ENCODE results near the gene SYT14.
"Not testable (repeated sequence)": the region's sequence is repeated elsewhere in the genome, so short reads cannot be mapped to it uniquely, and the experiment has no call there.

SYT14 gene

DNA sequence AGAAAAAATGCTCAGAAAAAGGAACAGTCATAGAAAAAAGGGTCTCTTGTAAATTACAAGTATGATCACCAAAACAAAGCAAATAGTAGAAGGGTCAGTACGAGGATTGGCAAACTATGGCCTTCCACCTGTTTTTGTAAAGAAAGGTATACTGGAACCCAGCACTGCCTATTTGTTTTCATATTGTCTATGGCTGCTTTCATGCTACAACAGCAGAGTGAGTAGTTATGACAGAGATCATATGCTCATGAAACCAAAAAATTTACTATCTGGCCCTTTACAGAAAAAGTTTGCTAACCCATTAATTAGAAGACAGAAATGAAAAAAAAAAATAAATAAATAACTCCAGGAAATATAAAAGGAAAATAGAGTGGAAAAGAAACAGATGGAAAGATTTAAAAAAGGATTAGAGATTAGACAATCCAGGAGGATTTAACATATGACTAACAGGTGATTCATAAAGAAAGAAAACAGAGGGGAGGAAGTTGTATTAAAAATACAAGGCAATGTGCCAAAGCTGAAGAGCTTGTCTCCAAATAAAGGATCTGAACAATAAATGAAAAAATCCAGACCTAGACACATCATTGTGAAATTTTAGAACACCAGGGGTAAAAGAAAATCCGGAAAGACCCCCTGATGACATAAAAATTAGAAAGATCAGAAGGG, 186.0 kb downstream of the SYT14 start:
- no peak for DNase-seq

DNA sequence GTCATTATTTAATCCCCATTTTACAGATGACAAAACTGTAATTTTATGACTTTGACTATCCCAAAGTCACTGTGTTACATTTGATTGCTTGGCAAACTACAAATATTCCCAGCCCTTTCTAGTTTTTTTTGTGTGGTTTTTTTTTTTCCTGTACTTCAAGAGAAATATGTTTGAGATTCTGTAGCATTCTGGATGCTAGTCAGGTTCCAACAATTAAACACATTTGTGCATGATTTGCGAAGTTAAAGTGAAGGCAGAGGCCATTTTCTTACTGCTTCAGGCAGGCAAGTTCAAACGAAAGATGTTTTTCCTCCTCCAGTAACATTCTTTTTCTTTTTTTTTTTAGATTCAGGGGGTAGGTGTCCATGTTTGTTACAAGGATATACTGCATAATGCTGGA, 186.7 kb downstream of the SYT14 start:
- no peak for DNase-seq

DNA sequence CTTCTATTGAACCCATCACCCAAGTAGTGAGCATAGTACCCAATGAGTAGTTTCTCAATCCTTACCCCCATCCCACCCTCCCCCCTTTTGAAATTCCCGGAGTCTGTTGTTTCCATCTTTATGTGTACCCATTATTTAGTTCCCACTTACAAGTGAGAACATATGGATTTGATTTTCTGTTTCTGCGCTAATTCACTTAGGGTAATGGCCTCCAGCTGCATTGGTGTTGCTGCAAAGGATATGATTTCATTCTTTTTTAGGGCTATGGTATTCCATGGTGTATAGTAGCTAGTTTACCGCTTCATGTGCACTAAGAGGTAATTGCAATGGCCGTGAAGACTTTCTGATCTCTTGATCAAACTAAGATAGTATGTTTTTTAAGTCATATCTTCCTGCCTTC, 187.1 kb downstream of the SYT14 start:
- no peak for DNase-seq

DNA sequence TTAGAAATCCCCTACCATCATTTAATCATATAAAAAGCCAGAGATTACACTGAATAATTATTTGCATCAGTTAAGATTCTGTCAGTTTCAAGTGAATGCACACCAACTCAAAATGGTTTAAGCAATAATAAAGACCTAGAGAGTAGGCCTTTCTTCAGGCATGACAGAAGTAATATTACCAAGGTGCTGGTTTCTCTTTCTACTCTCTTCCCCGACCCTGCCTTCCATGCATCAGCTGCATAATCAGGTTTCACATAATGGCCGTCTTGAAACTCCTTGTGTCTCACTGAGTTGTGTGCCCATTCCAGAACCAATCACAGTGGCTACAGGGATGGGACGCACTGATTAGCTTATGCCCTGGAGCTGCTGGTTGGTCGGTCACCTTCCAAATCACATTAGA, 191.1 kb downstream of the SYT14 start:
- no peak for DNase-seq

GRCh38 chr1:210129759-210130158, 191.7 kb downstream of the SYT14 start:
- no peak for DNase-seq

DNA sequence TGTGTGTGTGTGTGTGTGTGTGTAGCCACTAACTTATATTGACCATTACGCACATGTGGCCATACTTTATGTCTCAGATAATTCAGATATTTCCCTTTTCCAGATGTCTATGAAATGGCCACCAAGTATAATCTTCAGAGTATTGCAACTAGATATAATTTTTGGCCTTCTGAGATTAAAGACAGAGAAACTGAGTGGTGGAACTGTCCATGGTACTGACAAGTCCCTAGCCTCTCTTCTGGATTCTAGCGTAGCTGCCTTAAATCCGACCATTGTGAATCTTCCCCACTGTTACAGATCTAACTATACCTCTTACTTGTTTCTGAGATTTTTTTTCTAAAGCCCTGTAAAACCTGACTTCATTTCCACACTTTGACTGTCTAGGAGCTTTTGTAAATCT, 194.6 kb downstream of the SYT14 start:
- DNase-seq: no peak

GRCh38 chr1:210143465-210144062, 205.5 kb downstream of the SYT14 start:
- DNase-seq: no peak

DNA sequence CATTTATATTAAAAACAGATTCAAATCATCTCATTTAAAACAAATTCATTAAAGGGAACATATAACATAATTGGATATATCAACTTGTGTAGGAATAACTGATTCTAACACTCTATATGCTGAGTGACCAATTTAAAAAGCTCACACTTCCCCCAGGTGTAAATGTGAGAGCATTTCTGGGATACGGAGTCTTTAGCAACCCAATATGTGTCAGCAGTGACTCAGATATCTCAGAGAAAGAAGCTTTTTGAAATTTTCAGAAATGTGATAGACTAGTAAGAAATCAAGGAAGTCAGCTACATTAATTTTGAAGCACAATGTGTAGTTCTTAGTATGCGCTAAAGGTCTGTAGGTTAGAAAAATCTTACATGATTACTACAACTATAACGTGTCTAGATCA, 206.7 kb downstream of the SYT14 start:
- no peak for DNase-seq

DNA sequence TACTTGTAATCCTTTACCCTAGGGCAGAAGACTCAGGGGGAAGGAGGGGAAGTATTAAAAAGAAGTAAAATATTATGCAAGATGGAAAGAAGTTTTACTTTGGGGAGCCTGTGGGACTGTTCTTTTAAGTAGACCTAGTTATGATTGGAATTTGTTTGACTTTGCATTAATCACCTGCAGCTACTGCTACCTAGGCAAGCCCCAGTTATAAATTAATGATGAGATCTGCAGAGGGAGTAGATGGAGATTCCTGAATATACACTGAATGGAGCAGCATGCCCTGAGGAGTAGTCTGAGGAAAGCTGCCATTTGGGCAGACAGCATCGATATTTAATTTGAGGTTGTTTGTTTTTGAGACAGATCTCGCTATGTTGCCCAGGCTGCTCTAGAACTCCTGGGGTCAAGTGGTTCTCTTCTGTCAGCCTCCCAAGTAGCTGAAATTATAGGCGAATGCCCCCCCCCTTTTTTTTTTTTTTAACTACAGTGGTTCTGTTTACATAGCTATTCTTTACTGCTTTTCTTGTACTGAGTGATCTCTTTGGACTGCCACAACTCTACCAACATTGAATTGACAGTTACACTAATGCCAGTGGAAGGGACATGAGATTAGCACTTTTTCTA, 213.1 kb downstream of the SYT14 start:
- no peak for DNase-seq

DNA sequence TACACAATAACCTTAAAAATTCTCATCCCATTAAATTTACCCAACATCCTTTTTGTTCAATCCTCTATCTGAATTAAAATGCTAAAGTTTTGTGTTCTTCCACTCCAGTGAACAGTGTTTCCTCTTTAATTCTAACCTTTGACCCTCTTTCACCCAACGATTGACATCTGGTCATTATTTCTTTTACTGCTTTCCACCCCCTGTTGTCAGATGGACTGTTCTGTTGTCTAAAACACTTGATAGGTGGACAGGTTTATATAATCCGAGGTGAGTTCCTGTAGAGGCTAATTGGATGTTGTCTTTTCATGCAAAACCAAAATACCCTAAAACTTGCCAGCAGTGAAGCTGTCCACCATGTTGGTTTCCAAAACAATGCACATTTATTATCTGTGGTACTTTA, 221.2 kb downstream of the SYT14 start:
- DNase-seq: no peak

GRCh38 chr1:210170220-210170619, 232.2 kb downstream of the SYT14 start:
- DNase-seq: no peak

DNA sequence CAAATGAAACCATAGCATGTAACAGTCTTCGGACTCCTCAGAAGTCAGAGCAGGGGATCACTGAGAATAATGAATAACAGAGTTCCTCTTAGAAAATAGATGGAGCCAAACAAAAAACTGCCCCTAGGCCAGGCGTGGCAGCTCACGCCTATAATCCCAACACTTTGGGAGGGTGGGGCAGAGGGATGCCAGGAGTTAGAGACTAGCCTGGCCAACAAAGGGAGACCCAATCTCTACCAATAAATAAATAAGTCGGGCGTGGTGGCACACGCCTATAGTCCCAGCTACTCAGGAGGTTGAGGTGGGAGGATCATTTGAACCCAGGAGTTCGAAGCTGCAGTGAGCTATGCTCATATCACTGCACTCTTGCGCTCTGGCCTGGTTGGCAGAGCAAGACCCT, 236.1 kb downstream of the SYT14 start:
- DNase-seq: no peak

DNA sequence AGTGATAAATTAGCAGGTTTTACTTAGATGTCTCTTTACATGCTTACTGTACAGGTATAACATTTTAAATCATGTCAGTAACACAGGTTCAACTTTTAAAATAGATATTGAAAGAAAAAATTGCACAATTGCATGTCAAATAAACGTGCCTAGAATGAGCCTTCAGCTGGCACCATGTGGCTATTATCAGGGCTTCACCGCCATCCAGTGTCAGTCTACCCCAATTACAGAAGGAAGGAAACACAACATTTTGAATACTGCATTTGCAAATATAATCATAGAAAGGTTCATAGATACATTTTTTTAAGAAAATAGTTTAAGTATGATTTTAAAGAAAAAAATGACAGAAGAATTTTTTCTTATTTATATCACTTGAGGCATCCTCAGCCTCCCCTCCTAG, 247.0 kb downstream of the SYT14 start:
- no peak for DNase-seq

- DNase-seq: not testable (repeated sequence)
Observed at GRCh38 chr1:210187849-210188606, 250.0 kb downstream of the SYT14 start.

GRCh38 chr1:210189426-210189825, 251.4 kb downstream of the SYT14 start:
- no peak for DNase-seq

- no peak for DNase-seq
Observed at GRCh38 chr1:210195635-210196160, 257.7 kb downstream of the SYT14 start.

DNA sequence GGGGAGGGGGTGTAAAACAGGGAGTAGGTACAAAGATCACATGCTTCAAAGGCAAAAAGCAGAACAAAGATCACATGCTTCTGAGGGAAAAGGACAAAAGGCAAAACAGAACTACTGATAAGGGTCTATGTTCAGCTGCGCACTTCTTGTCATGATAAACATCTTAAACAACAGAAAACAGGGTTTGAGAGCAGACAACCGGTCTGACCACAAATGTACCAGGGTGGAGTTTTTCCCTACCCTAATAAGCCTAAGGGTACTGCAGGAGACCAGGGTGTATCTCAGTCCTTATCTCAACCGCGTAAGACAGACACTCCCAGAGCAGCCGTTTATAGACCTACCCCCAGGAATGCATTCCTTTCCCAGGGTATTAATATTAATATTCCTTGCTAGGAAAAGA, 258.2 kb downstream of the SYT14 start:
- not testable (repeated sequence) for DNase-seq

- DNase-seq: no peak
Observed at GRCh38 chr1:210198840-210199239, 260.8 kb downstream of the SYT14 start.

- no peak for DNase-seq
Observed at GRCh38 chr1:210200124-210200736, 262.2 kb downstream of the SYT14 start.

DNA sequence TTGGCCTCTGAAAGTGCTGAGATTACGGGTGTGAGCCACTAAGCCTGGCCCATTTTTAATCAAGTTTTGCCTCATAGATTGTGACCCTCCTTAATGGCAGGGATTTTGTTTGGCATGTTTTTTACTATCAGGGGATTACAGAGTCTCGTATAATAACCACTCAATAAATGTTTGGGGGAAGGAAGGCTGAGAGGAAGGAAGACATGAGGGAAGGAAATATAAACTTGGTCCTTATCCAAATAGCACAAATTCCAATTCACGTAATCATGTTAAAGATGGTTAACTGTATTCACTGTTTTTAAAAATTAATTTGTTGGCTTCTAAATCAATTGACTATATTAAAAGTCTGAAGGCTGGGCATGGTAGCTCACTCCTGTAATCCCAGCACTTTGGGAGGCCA, 263.7 kb downstream of the SYT14 start:
- DNase-seq: no peak

DNA sequence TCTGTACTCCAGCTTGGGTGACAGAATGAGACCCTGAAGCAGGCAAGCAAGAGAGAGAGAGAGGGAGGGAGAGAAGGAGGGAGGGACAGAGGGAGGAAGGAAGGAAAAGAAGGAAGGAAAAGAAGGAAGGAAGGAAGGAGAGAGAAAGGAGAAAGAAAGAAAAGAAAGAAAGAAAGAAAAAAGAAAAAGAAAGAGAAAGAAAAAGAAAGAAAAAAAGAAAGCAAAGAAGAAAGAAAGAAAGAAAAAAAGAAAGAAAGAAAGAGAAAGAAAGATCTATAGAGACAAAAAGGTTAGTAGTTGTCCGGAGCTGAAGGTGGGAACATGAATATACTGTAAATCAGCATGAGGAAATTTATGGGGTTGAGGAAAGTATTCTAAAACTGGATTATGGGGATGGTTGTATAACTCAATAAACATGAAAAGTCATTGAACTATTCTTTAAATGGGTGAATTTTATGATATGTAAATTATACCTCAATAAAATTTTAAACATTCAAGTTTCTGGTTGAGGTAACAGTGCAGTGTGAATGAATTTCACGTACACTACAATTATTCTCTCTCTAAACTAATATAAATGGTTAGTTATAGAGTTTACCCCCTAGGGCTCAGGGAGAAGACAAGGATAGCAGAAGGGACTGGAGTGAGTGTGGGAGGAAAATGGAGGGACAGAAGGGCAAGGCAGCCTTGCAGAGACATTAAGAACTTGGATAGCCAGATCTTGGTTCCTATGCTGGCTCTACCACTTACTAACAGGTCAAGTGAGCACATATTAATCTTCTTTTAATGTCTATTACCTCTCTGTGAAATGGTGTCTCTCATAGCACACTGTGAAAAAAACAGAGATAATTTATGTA, 269.8 kb downstream of the SYT14 start:
- DNase-seq: no peak

GRCh38 chr1:210213335-210213734, 275.3 kb downstream of the SYT14 start:
- DNase-seq: no peak
